GM12878 (cell line): ENCODE results near the gene MARCKSL1. TPM values are rescaled to one million over a fixed set of nuclear protein-coding genes. Genes with fewer than 3 reads are reported as not detected.
A peak's percentile ranks its signal among the peaks of the same experiment; 100 is the strongest.

Source experiments
- BMI1 ChIP-seq: fragments of 450-650 bp; IDR thresholded peaks from 2 replicates; pipeline ENCODE4 v1.6.1; 2016; ENCODE audit warnings: mild to moderate bottlenecking, moderate library complexity, borderline replicate concordance
- DPF2 ChIP-seq: fragments of 450-650 bp; IDR thresholded peaks from 2 replicates; pipeline ENCODE4 v1.6.1; 2017; ENCODE audit warnings: mild to moderate bottlenecking
- HDGF ChIP-seq: fragments of 450-650 bp; IDR thresholded peaks from 2 replicates; pipeline ENCODE4 v1.6.1; 2016; ENCODE audit warnings: antibody characterized with exemption
- MTA3 ChIP-seq: IDR thresholded peaks from 2 replicates; pipeline ENCODE4 v1.6.1; 2012; ENCODE audit warnings: low read length, inconsistent platforms, borderline replicate concordance
- MYB ChIP-seq: fragments of 150-350 bp; IDR thresholded peaks from 2 replicates; pipeline ENCODE4 v1.6.1; 2014; ENCODE audit warnings: mild to moderate bottlenecking, low read depth, low read length, borderline replicate concordance
- NFIC ChIP-seq: IDR thresholded peaks from 2 replicates; pipeline ENCODE4 v1.6.1; 2012; ENCODE audit warnings: low read depth, mild to moderate bottlenecking, inconsistent platforms, low read length, moderate library complexity
- NFXL1 ChIP-seq: fragments of 450-650 bp; IDR thresholded peaks from 2 replicates; pipeline ENCODE4 v1.6.1; 2017; ENCODE audit warnings: antibody characterized with exemption, mild to moderate bottlenecking, borderline replicate concordance
- NFYB ChIP-seq: IDR thresholded peaks from 2 replicates; pipeline ENCODE4 v1.6.1; 2011; ENCODE audit warnings: low read depth, mild to moderate bottlenecking, low read length, improper control_type of control experiment, moderate library complexity; ENCODE audit not compliant: insufficient read depth
- PAX8 ChIP-seq: fragments of 450-650 bp; IDR thresholded peaks from 2 replicates; pipeline ENCODE4 v1.6.1; 2017; ENCODE audit warnings: mild to moderate bottlenecking, moderate library complexity
- POLR2A ChIP-seq: IDR thresholded peaks from 2 replicates; pipeline ENCODE4 v1.6.1; 2011; ENCODE audit warnings: low read depth, mild to moderate bottlenecking, low read length
- POLR2AphosphoS5 ChIP-seq: IDR thresholded peaks from 2 replicates; pipeline ENCODE4 v1.6.1; 2011; ENCODE audit warnings: mild to moderate bottlenecking, low read length, inconsistent platforms
- RAD51 ChIP-seq: fragments of 450-650 bp; IDR thresholded peaks from 2 replicates; pipeline ENCODE4 v1.6.1; 2016; ENCODE audit warnings: moderate library complexity, mild to moderate bottlenecking, inconsistent platforms
- RCOR1 ChIP-seq: conservative IDR thresholded peaks from 2 replicates; pipeline ENCODE4 v1.6.1; 2012; ENCODE audit warnings: low read depth, low read length, improper control_type of control experiment
- RFX5 ChIP-seq: IDR thresholded peaks from 2 replicates; pipeline ENCODE4 v1.6.1; 2011; ENCODE audit warnings: low read depth, low read length, improper control_type of control experiment
- TAF1 ChIP-seq: IDR thresholded peaks from 2 replicates; pipeline ENCODE4 v1.6.1; 2011; ENCODE audit warnings: mild to moderate bottlenecking, low read depth, low read length, borderline replicate concordance
- TCF3 ChIP-seq: IDR thresholded peaks from 2 replicates; pipeline ENCODE4 v1.6.1; 2012; ENCODE audit warnings: low read depth, mild to moderate bottlenecking, low read length, borderline replicate concordance; ENCODE audit not compliant: insufficient read depth
- ZBED1 ChIP-seq: IDR thresholded peaks from 2 replicates; pipeline ENCODE4 v1.6.1; 2016; ENCODE audit warnings: borderline replicate concordance
- ZNF207 ChIP-seq: fragments of 450-650 bp; IDR thresholded peaks from 2 replicates; pipeline ENCODE4 v1.6.1; 2014; ENCODE audit warnings: antibody characterized with exemption, mild to moderate bottlenecking, borderline replicate concordance
- polyA plus RNA-seq, 11 experiments: library from polyadenylated mRNA; depleted of rRNA in 4 of 11; unstranded in 6 of 11; stranded (reverse) in 5 of 11; fragments of >200 nt; fragmentation: Nextera tagmentation in 4 of 11; fragmentation: Illumina TruSeq in 1 of 11; extraction: Ambion mirVana in 4 of 11; extraction: Trizol in 1 of 11; gene quantifications; 1 replicate in 1 of 11; 2 replicates in 10 of 11; pipeline versions ENCODE4 v1.2.1 to v1.2.3, GENCODE V29; 2011 to 2016; ENCODE audit warnings: inconsistent platforms in 2 of 11, missing spikeins in 2 of 11, low read depth in 1 of 11
- total RNA-seq, 4 experiments: library from RNA; depleted of rRNA in 3 of 4; stranded (reverse); fragments of >200 nt in 3 of 4; fragmentation: Illumina TruSeq in 1 of 4; extraction: Trizol in 1 of 4; gene quantifications; 2 replicates each; pipeline versions ENCODE4 v1.2.1 to v1.2.3, GENCODE V29; 2013 to 2021

The MARCKSL1 gene
- total and polyA plus RNA-seq, 10 of the 15 experiments (the other 5 are each of a cell fraction or from before 2014, with no cell fraction given), result 14.5 to 225 (median 158) TPM

- TF ChIP-seq NFXL1, result no peak
- no peak for TF ChIP-seq NFIC
- no peak for TF ChIP-seq PAX8
- no peak for TF ChIP-seq DPF2
- TF ChIP-seq MTA3, result peak; percentile 79; the same call in 1 of the 2 replicates
- TF ChIP-seq ZBED1, result no peak
- no peak for TF ChIP-seq RCOR1
- TF ChIP-seq MYB, result no peak
- TF ChIP-seq POLR2A, result peak; percentile 49
- TF ChIP-seq NFYB, result no peak
- TF ChIP-seq RAD51, result no peak
- peak; percentile 88 for TF ChIP-seq POLR2AphosphoS5
- no peak for TF ChIP-seq RFX5
- TF ChIP-seq TCF3, result no peak
- no peak for TF ChIP-seq TAF1
- TF ChIP-seq BMI1, result no peak
- 0 out of 2 replicates have a peak, but pooled peaks have one; percentile 15 for TF ChIP-seq HDGF
- TF ChIP-seq ZNF207, result no peak
- TF ChIP-seq, all 136 proteins: peak for 5
These were observed 1.7 kb downstream of the MARCKSL1 start (continued) for GRCh38 chr1:32334274-32334861.
